ENCODE measurements around the gene ACTR3.
"Not testable (repeated sequence)": the region's sequence is repeated elsewhere in the genome, so short reads cannot be mapped to it uniquely, and the experiment has no call there.

Gene ACTR3

DNA sequence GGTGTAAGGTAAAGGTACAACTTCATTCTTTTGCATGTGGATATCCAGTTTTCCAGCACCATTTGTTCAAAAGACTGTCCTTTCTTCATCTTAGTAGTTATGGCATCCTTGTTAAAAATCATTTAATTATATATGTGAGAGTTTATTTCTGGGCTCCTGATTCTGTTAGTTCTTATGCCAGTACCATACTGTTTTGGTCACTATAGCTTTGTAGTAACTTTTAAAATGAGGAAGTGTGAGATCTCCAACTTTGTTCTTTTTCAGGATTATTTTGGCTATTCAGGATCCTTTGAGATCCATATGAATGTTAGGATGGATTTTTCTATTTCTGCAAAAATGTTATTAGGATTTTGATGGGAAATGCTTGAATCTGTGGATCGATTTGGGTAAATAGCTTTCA lies 16.8 kb downstream of the ACTR3 start:
- DNase-seq (ENCODE audit: low read depth) = no peak

- no peak for DNase-seq (ENCODE audit: low read depth)
Measured at GRCh38 chr2:113907297-113907696, 17.4 kb downstream of the ACTR3 start.

GRCh38 chr2:113910110-113910717 lies 20.3 kb downstream of the ACTR3 start:
- peak; percentile 80 for DNase-seq (ENCODE audit: low read depth)

- no peak for DNase-seq (ENCODE audit: low read depth)
Measured at GRCh38 chr2:113910967-113911678, 21.2 kb downstream of the ACTR3 start.

DNA sequence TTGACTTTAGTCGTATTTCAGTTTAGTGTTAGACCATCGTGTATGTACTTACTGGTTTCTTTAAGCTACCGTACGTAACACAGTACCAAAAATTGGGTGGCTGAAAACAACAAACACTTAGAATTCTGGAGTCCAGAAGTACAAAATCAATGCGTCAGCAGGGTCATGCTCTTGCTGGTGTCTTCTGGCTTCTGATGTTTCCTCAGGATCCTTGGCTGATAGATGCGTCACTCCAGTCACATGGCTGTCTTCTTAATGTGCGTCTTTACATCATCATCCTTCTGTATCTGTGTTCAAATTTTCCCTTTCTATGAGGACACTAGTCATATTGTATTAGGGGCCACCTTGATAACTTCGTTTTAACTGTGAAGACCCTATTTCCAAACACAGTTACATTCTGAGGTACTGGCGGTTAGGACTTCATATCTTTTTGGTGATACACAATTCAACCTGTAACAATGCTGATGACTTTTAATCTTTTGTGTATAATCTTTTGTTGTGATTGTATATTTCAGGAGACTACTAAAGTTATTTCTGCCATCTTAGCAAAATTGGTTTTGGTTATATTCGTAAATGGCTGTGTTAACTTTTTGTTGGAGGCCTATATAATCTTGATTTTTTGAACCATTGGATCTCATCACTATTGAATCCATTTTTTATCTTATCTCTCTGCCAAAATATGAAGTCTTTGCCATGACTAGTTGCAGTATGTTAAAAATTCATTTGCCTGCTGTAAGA lies 25.4 kb downstream of the ACTR3 start:
- DNase-seq (ENCODE audit: low read depth) = no peak

DNA sequence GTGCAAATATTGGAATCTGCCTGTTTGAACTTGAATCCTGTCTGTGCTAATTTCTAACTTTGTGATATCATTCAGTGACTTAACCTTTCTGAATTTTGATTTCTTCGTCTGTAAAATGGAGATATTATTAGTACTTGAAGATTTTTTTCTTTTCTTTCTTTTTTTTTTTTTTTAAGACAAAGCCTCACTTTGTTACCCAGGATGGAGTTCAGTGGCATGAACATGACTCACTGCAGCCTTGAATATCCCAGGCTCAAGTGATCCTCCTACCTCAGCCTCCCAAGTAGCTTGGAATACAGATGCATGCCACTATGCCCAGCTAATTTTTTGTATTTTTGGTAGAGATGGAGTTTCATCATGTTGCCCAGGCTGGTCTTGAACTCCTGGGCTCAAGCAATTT lies 28.3 kb downstream of the ACTR3 start:
- DNase-seq (ENCODE audit: low read depth) = no peak

GRCh38 chr2:113920996-113921395 lies 31.1 kb downstream of the ACTR3 start:
- no peak for DNase-seq (ENCODE audit: low read depth)

DNA sequence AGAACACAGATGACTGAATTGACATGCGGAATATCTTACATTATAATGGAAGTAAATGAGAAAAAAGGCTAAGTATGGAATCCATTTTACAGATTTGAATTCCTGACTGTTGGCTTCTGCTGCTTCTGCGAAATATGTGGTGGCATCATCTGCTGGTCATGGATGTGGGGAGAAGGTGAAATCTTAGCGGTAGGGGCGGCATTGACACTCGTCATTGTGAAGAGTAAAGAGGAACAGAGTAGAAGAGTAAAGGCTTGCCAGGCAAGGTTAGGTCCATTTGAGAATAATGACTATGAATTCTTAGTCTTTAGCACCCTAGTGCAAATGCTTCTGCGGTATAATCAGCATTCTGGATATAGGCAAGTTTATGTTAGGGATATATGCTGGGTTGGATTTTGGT lies 32.4 kb downstream of the ACTR3 start:
- no peak for DNase-seq (ENCODE audit: low read depth)

DNA sequence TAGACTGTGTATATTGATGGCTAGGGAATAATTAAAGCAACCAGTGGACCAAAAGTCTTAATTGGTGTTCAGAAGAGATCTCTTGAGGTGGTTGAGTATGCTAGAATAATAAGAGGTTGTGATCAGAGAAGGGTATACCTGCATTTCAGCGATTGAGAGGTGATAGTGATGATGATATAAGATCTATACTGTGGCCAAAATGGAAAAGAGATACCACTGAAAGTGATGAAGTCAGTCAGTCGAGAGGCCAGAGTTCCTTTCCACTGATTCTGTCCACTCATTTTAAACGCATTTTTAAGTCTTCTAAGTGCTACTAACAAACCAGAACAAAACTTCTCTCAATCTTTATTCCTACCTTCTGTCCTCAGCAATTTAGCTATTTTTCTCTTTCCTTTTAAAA lies 32.9 kb downstream of the ACTR3 start:
- DNase-seq (ENCODE audit: low read depth) = no peak

DNA sequence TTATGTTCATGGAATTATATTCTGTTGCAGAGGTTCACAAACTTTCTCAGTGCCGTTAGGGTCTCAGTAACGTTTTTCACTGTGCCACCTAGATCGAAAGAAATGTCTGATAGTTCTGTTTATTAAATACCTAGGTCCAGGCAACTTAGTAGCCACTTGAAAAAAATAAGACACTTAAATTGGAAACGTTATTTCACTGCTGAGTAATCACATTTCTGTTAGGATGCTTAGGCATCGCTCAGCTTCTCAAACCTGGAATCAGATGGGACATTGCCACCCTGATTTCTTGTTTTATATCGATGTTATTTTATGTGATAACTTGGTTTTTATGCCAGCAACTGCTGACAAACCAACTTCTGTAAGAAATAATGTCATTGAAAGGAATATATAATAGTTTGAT lies 36.0 kb downstream of the ACTR3 start:
- no peak for DNase-seq (ENCODE audit: low read depth)

GRCh38 chr2:113926314-113926713 lies 36.4 kb downstream of the ACTR3 start:
- DNase-seq (ENCODE audit: low read depth) = no peak

- DNase-seq (ENCODE audit: low read depth) = no peak
Measured at GRCh38 chr2:113930448-113930847, 40.6 kb downstream of the ACTR3 start.

DNA sequence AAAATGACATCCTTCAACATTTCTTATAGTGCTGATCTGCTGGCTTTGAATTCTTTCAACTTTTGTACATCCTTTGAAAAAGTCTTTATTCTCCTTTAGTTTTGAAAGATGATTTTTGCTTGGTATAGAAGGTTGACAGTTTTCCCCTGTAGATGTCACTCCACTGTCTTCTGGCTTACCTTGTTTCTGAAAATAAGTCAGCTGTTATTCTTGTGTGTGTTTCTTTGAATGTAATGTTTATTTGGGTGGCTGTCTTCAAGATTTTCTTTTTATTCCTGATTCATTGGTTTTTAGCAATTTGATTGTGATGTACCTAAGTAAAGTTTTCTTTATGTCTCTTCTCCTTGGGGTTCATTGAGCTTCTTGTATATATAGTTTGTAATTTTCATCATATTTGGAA lies 47.6 kb downstream of the ACTR3 start:
- DNase-seq (ENCODE audit: low read depth) = no peak

- DNase-seq (ENCODE audit: low read depth) = no peak
Measured at GRCh38 chr2:113940891-113941290, 51.0 kb downstream of the ACTR3 start.

GRCh38 chr2:113945784-113946183 lies 55.9 kb downstream of the ACTR3 start:
- not testable (repeated sequence) for DNase-seq (ENCODE audit: low read depth)

- DNase-seq (ENCODE audit: low read depth) = not testable (repeated sequence)
Measured at GRCh38 chr2:113950906-113951305, 61.0 kb downstream of the ACTR3 start.

DNA sequence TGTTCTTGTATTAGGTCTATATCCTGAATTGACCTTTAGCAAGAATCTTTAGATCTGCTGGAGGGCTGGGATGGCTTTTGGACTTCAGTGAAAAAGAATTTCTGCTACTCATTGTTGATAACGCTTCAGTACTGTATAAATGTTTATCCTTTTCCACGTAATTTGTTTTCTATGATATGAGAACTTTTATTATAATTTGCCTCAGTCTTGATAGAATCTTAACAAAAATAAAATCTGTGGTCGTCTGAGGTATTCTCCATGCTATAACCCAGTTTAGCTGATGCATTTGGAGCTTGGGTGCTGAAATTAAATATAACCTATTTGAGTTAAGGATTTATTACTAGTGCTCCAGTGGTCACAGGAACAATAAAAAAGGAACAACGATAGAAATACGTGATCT lies 71.1 kb downstream of the ACTR3 start:
- DNase-seq (ENCODE audit: low read depth) = no peak

DNA sequence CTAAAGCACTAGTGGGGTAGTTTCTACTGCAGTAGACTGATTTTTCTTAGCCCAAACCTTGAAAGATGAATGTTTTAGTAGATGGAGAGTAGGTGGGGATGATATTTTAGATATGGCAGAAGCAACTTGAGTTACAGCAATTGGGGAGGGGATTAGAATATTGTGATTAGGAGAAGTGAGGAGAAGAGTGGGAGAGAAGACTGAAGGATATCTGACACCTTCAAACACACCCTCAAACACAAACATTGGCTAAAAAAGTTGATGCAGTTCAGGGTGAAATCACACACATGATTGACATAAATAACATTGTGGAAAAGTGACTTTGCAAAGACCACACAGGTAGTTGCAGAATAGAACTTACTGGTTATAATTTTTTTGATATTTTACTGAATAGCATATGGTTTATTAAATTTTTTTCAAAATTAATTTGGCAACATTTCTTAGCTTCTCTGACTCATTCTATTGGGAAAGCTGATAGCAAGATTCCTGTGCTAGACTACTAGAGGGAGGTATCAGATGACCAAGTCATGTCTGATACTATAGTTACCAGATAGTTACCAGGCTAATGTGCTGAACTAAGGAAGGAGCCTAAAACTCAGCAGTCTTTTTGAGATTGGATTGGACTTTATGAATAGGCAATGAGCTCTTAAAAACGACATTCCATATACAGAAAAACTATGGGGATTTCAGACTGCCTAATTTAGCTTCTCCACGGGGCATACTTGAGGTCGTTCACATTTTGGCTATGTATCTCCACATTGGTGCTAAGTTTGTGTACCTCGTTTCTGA lies 73.0 kb downstream of the ACTR3 start:
- DNase-seq (ENCODE audit: low read depth) = no peak

DNA sequence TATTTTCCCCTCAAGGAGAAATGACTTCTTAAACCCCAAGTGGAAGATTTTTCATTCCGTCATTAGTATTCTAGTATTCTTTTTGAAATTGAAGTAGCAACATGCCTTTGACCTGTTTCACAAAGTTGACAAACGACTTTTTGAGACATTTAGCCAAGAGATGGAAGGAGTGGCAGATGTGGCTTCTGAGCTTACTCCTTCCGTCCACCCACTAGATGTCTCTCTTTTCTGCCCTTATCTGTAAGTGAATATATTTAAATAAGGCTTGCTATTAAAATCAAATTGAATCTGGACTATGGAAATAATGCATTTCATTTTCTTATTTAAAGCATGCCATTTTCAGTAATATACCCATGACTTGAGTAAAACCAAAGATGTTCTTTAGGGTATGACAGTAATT lies 74.1 kb downstream of the ACTR3 start:
- no peak for DNase-seq (ENCODE audit: low read depth)

- DNase-seq (ENCODE audit: low read depth) = no peak
Measured at GRCh38 chr2:113964436-113964835, 74.5 kb downstream of the ACTR3 start.

GRCh38 chr2:113965228-113965627 lies 75.3 kb downstream of the ACTR3 start:
- no peak for DNase-seq (ENCODE audit: low read depth)

- peak; percentile 11 for DNase-seq (ENCODE audit: low read depth)
Measured at GRCh38 chr2:113965644-113966043, 75.8 kb downstream of the ACTR3 start.

GRCh38 chr2:113966171-113966570 lies 76.3 kb downstream of the ACTR3 start:
- no peak for DNase-seq (ENCODE audit: low read depth)

All from stimulated activated CD4-positive, alpha-beta T cell treated with anti-CD3 and anti-CD28 coated beads, Interleukin-2, amount 100 ng/mL, for 4 hours (primary cell).